OCI-LY3 (cell line): ENCODE data around the gene S100Z.

Experiments
- EZH2phosphoT487 ChIP-seq: fragments of 200-600 bp; shearing (Covaris generic); IDR thresholded peaks from 2 replicates; pipeline ENCODE4 v1.6.1; 2018; ENCODE audit warnings: antibody characterized with exemption, mixed run types, low read depth
- TF ChIP-seq, protein P1 (sequence below): fragments of 200-600, 300-600 bp; sonication (generic); IDR thresholded peaks from 2 replicates; pipeline ENCODE4 v1.5.1; 2014; ENCODE audit warnings: antibody characterized with exemption, low read length, low read depth

DNA sequence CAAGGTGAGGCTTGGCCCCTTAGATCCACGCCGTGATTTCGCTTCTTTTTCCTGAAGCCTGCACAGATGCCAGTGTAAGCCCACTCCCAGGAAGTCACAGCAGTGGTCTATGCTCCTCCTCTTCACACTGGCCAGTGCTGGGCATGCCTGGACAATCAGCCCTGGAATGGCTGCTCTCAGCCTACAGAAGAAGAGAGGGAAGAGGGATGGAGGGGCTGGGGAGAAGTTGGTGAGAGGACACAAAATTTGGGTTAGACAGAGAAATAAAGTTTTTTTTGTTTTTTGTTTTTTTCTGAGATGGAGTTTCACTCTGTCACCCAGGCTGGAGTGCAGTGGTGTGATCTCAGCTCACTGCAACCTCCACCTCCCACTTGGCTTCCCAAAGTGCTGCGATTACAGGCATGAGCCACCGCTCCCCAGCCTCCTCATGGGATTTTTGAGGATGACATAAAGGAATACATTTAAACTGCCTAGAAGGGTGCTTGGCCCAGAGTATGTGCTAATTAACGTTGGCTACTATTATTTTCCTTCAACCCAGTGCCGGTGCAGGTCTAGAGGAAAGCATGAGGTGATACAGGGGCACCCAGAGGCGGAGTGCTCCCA lies 830 bp downstream of the S100Z start:
- TF ChIP-seq, protein P1, sequence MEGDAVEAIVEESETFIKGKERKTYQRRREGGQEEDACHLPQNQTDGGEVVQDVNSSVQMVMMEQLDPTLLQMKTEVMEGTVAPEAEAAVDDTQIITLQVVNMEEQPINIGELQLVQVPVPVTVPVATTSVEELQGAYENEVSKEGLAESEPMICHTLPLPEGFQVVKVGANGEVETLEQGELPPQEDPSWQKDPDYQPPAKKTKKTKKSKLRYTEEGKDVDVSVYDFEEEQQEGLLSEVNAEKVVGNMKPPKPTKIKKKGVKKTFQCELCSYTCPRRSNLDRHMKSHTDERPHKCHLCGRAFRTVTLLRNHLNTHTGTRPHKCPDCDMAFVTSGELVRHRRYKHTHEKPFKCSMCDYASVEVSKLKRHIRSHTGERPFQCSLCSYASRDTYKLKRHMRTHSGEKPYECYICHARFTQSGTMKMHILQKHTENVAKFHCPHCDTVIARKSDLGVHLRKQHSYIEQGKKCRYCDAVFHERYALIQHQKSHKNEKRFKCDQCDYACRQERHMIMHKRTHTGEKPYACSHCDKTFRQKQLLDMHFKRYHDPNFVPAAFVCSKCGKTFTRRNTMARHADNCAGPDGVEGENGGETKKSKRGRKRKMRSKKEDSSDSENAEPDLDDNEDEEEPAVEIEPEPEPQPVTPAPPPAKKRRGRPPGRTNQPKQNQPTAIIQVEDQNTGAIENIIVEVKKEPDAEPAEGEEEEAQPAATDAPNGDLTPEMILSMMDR: no peak
- no peak for TF ChIP-seq EZH2phosphoT487
